GM10266 (cell line): Measurements from ENCODE around the gene NUDT1.

Experiments used
- DNase-seq: peaks from one replicate; pipeline ENCODE4 v3.0.0; 2012; ENCODE audit errors: extremely low spot score
- CTCF ChIP-seq: IDR thresholded peaks from 2 replicates; pipeline ENCODE4 v1.5.1; 2012; ENCODE audit warnings: mild to moderate bottlenecking, low read depth; ENCODE audit not compliant: control insufficient read depth, insufficient read depth; ENCODE audit errors: missing control alignments

The NUDT1 gene

DNA sequence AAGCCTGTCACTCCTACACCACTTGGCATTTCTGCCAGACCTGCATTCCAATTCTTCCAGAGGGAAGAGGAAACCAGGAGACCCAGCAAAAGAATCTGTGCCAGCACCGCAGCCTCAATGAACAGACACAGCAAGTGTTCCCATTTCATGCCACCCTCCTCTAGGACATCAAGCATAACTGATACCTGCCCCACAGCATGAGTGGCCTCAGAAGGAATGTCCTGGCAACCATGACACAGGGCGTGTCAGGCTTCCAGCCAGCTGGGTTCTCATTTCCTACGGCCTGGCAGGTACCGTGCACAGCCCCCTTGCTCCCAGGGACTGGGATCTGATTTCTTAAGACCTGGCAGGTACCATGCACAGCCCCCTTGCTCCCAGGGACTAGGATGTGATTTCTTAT is 17.1 kb upstream of the NUDT1 start:
- TF ChIP-seq CTCF, result no peak
- DNase-seq, result no peak

DNA sequence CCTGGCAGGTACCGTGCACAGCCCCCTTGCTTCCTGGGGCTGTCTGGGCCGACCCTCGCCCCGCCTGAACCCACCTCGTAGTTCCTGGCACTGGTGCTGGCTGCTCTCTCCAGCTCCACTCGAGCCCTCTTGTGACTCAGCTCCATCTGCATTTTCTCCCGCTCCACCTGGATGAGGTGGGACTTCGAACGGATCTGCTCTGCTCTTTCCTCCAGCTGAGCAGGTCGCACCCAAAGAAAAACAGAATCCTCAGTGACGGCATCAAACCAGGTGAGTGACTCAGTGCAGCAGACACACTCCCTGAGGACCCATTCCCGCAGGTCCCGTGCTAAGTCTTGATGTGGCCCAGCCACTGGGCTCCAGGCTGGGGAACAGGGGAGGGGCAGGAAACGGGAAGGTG is 16.7 kb upstream of the NUDT1 start:
- no peak for TF ChIP-seq CTCF
- no peak for DNase-seq

GRCh38 chr7:2225830-2226229 is 16.2 kb upstream of the NUDT1 start:
- DNase-seq, result no peak
- no peak for TF ChIP-seq CTCF

GRCh38 chr7:2227699-2228098 is 14.3 kb upstream of the NUDT1 start:
- no peak for TF ChIP-seq CTCF
- DNase-seq, result no peak

DNA sequence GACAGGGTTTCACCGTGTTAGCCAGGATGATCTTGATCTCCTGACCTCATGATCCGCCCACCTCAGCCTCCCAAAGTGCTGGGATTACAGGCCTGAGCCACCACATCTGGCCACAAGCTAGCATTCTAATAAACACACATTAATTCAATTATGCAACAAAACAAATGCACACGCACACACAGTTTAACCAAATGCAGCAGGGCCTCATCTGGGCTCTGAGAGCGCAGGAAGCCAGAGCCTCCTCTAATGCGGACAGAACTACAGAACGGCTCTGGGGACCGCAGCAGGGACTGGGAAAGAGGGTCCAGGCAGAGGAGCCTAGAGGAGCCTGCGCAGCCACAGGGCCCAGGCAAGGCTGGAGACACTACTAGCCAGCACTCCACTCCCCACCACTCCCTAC is 13.1 kb upstream of the NUDT1 start:
- TF ChIP-seq CTCF, result no peak
- DNase-seq, result no peak

DNA sequence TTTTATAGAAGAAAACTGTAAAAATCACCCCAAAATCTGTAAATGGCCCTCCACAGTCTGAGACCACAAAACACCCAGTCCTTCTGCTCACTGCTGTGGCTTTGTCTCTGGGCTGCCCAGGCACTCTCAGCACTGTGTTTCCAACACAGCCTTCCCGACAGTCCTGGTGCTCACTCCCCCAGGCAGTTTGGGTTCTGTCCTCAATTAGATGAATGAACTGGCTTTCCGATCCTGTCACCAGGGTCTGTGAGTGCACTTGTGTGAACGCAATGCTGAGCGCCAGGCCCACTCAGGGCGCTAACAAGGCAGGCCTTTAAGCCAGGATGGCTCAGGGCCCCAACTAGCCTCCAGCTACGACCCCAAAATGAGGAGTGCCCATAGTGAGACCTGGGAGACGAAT is 12.6 kb upstream of the NUDT1 start:
- no peak for TF ChIP-seq CTCF
- no peak for DNase-seq

DNA sequence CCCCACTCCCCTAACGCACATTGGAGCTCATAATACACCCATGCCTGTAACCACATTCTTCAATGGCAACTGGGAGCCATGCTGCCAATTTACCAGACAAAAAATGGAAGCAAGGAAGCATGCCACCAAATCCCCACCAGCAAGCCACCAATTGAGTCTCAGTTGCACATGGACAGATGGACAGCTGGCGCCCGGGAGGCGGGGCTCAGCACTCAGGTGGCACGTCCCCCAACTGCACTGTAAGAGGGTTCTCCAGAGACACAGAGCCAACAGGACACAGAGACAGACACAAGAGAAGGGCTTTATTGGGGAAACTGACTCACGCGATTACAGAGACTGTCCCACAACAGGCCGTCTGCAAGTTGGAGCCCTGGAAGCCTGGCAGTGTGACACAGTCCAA is 11.8 kb upstream of the NUDT1 start:
- TF ChIP-seq CTCF, result no peak
- no peak for DNase-seq
